HG03342 (cell line): Measurements from ENCODE around the gene TMEM134.
A peak's percentile ranks its signal among the peaks of the same experiment; 100 is the strongest.

Experiments used
- ATAC-seq: cut with Tn5 transposase; IDR thresholded peaks from one replicate; pipeline ENCODE4 v1.9.1; 2021; ENCODE audit warnings: mild to moderate bottlenecking, moderate library complexity; ENCODE audit not compliant: unreplicated experiment

The TMEM134 gene

GRCh38 chr11:67423891-67424613 is 45.0 kb downstream of the TMEM134 start:
- ATAC-seq: no peak

DNA sequence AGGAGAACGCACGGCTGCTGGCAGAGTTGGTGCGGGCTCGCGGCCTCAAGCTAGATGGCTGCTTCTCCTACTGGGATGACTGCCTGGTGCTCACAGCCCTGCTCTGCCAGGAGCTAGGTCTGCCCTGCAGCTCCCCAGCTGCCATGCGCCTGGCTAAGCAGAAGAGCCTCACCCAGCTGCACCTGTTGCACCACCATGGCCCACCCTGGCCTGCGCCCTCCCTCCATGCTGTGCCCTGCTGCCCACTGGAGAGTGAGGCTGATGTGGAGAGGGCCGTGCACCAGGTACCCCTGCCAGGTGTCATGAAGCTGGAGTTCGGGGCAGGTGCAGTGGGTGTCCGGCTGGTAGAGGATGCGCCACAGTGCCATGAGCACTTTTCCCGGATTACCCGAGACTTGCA is 45.6 kb downstream of the TMEM134 start:
- no peak for ATAC-seq

GRCh38 chr11:67422891-67423290 is 46.2 kb downstream of the TMEM134 start:
- no peak for ATAC-seq

GRCh38 chr11:67421430-67422031 is 47.5 kb downstream of the TMEM134 start:
- ATAC-seq: no peak

DNA sequence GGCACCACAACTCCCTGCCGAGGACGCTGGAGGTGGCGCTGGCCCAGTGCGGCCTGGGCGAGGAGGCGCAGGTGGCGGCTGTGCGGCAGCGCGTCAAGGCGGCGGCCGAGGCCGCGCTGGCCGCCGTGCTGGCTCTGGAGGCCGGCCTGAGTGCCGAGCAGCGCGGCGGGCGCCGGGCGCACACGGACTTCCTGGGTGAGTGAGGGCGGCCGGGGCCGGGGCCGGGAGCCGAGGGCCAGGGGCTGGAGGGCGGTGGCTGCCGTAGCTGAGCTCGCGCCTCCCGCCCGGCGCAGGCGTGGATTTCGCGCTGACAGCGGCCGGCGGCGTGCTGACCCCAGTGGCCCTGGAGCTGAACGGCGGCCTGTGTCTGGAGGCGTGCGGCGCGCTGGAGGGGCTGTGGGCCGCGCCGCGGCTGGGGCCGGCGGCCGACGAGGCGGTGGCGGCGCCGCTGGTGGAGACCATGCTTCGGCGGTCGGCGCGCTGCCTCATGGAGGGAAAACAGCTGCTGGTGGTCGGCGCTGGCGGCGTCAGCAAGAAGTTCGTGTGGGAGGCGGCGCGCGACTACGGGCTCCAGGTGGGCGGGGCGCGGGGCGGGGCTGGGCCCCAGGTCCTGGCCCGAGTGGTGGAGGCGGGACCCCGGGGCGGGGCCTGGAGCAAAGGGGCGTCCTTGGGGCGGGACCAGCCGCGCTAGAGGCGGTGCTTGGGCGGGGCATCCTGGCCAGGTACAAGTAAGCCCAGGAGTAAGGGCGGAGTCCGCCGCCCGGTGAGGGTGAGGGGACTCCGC is 48.2 kb downstream of the TMEM134 start:
- ATAC-seq: peak; percentile 83

GRCh38 chr11:67420147-67420645 is 48.9 kb downstream of the TMEM134 start:
- no peak for ATAC-seq

DNA sequence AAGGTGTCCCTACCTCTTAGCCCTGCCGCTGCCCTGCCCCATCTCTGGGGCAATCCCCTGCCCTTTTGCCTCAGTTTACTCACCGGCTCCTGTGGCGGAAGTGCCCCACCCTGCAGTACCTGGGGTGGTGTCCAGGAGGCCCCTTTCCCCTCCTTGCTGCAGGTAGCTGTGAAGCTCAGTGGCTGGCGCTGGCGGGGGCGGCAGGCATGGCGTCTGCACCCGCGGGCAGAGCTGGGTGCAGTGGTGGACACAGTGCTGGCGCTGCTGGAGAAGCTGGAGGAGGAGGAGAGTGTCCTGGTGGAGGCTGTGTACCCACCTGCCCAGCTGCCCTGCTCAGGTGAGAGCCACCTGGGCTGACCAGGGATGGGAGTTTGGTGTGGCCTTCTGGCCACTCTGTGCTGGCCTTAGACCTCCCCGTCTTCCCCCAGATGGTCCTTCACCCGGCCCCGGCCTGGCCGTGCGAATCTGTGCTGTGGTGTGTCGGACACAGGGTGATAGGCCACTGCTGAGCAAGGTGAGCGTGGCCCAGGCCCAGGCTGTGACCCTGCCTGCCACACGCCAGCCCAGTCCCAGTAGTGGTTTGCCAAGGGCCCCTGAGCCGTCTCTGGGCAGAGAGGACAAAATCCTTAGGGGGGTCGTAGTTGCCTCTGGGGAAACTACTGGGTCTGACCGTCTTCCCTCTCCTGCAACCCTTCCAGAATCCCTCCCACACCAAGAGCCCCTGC is 49.6 kb downstream of the TMEM134 start:
- no peak for ATAC-seq

GRCh38 chr11:67418476-67419281 is 50.4 kb downstream of the TMEM134 start:
- ATAC-seq: no peak

GRCh38 chr11:67417425-67417824 is 51.6 kb downstream of the TMEM134 start:
- no peak for ATAC-seq

- ATAC-seq: no peak
These were observed 52.4 kb downstream of the TMEM134 start for GRCh38 chr11:67416416-67417335.

DNA sequence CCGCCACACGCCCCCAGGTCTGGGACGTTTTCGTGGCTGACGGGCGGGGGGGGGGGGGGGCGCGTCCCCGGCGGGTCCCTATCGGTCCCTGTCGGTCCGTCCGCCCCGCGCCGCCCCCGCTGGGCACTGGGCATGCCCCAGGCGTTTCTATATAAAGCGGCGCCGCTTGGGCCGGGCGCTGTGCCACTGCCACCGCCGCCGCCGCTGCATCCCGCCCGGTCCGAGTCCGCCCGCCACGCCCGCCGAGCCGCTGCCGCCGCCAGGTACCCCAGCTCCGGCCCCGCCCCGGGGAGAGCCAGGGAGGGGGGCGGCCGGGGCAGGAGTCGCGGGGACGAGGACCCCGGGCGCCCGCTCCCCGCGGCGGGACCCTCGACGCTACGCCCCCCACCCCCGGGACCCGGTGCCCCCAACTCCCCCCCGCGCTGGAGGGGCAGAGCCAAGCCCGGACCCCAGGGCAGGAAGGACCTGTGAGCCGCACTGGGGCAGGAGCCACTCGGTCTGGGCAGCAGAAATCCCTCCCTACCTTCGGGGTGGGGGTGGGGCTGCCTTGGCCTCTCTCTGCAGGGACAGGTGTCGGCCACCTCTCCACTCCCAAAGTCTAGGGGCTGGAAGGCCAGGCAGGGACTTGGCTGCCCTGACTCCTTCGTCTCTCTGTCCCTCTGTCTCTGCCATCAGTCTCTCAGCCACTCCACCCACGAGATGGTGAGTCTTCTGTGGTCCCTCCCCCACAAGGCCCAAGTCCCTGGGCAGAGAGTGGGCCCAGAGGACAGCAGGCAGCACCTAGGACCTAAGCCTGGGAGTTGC is 53.3 kb downstream of the TMEM134 start, which contains the start of gene CARNS1:
Gene CARNS1 (plus strand): TSS at position 178 of the 804 bp plus-strand sequence. CDS start 522 bp downstream, at position 700.
- no peak for ATAC-seq

DNA sequence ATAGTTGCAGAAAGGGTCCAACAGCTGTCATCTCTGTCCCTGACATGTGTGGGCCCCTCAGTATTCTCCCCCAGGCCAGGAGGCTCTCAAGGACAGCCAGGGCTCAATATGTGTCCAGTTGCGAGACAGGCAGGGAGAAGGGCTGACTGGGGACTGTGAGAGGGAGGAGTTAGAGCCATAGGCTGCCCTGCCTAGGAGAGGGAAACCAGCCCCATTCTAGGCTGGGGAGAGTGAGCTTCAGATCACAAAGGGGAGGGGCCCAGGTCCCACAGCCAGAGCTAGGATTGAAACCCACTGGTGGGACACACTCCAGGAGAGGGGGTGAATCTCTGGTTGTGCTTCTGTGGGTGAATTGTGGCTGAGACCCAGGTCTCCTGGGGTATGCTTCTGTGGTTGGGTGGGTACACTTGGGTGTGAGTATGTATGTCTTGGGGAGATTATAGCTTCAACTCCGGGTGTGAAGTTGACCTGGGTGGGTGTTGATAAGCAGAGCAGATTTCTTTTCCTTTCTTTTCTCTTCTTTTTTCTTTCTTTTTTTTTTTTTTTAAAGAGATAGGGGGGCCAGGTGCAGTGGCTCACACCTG is 55.7 kb downstream of the TMEM134 start:
- ATAC-seq: no peak

GRCh38 chr11:67412495-67413179 is 56.4 kb downstream of the TMEM134 start:
- ATAC-seq: no peak

- no peak for ATAC-seq
These were observed 57.3 kb downstream of the TMEM134 start for GRCh38 chr11:67411785-67412152.
